ENCODE results near the gene OTOP1.

DNA sequence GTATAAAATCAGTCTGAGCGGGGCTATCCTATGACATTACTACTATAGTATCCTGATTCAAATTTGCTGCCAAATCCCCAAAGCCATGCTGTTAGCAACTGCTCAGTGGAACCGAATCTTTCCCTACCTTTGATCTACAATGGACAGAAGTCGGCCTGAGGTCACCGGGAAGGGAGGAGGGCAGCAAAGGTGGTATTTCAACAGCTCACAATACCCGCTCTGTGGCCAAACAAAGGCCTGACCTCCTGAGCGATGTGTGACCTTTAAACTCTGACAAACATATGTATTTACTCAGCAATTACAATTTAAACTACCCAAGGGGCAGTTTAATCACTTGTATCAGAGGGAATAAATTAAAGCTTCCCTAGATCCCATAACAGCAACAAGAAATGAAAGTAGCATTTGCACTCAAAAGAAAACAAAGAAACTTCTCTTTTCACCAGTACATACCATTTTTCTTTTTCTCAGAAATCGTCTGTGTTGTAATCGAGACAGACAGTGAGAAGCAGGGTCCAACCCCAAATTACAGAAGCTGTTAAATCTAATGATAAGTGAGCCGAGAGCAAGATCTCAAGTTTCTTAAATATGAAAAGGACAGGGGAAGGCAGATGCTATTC lies 32.9 kb upstream of the OTOP1 start:
- TF ChIP-seq, protein P1, sequence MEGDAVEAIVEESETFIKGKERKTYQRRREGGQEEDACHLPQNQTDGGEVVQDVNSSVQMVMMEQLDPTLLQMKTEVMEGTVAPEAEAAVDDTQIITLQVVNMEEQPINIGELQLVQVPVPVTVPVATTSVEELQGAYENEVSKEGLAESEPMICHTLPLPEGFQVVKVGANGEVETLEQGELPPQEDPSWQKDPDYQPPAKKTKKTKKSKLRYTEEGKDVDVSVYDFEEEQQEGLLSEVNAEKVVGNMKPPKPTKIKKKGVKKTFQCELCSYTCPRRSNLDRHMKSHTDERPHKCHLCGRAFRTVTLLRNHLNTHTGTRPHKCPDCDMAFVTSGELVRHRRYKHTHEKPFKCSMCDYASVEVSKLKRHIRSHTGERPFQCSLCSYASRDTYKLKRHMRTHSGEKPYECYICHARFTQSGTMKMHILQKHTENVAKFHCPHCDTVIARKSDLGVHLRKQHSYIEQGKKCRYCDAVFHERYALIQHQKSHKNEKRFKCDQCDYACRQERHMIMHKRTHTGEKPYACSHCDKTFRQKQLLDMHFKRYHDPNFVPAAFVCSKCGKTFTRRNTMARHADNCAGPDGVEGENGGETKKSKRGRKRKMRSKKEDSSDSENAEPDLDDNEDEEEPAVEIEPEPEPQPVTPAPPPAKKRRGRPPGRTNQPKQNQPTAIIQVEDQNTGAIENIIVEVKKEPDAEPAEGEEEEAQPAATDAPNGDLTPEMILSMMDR (IDR thresholded peaks at IDR 0.05), result no peak
- TF ChIP-seq EZH2 (IDR thresholded peaks at IDR 0.05), result no peak
- TF ChIP-seq EZH2phosphoT487 (IDR thresholded peaks at IDR 0.05), result no peak
